ENCODE data around the gene GIPR.
A peak's percentile ranks its signal among the peaks of the same experiment; 100 is the strongest.

Gene GIPR

GRCh38 chr19:45632468-45633196 is 35.4 kb upstream of the GIPR start:
- peaks cover 9% of the 10 kb centered on the region for H3K36me3 ChIP-seq (ENCODE audit: insufficient read depth, insufficient read length, low read length)
- no peak for DNase-seq (ENCODE audit: low read depth, low spot score)
- no peaks in the 10 kb centered on the region for H3K9me3 ChIP-seq (ENCODE audit: insufficient read depth, low read length)
- no peak overlapping the region for H3K4me3 ChIP-seq (ENCODE audit: insufficient read length, low read depth)
- no peaks in the 10 kb centered on the region for H3K27me3 ChIP-seq (ENCODE audit: insufficient read depth, insufficient read length)
- H3K4me1 ChIP-seq (ENCODE audit: insufficient read depth, insufficient read length), result peaks cover 8% of the 10 kb centered on the region
- peak overlapping the region; percentile 66 for H3K9ac ChIP-seq (ENCODE audit: insufficient read length, low read depth)
- TF ChIP-seq YY1 (IDR thresholded peaks at IDR 0.05; ENCODE audit: insufficient read depth, insufficient read length) (no peak), SUZ12 (IDR thresholded peaks at IDR 0.05; ENCODE audit: extremely low read depth, insufficient read depth, insufficient read length) (no peak), ZNF274 (IDR thresholded peaks at IDR 0.05; ENCODE audit: low read depth, low read length) (no peak)

GRCh38 chr19:45636275-45636674 is 31.7 kb upstream of the GIPR start:
- no peaks in the 10 kb centered on the region for H3K27me3 ChIP-seq (ENCODE audit: insufficient read depth, insufficient read length)
- H3K4me1 ChIP-seq (ENCODE audit: insufficient read depth, insufficient read length), result peaks cover 5% of the 10 kb centered on the region
- no peak overlapping the region for H3K4me3 ChIP-seq (ENCODE audit: insufficient read length, low read depth)
- H3K9ac ChIP-seq (ENCODE audit: insufficient read length, low read depth), result no peak overlapping the region
- no peaks in the 10 kb centered on the region for H3K9me3 ChIP-seq (ENCODE audit: insufficient read depth, low read length)
- no peaks in the 10 kb centered on the region for H3K36me3 ChIP-seq (ENCODE audit: insufficient read depth, insufficient read length, low read length)
- DNase-seq (ENCODE audit: low read depth, low spot score), result no peak
- TF ChIP-seq ZNF274 (IDR thresholded peaks at IDR 0.05; ENCODE audit: low read depth, low read length) (no peak), SUZ12 (IDR thresholded peaks at IDR 0.05; ENCODE audit: extremely low read depth, insufficient read depth, insufficient read length) (no peak), YY1 (IDR thresholded peaks at IDR 0.05; ENCODE audit: insufficient read depth, insufficient read length) (no peak)

GRCh38 chr19:45636902-45637301 is 31.1 kb upstream of the GIPR start:
- H3K36me3 ChIP-seq (ENCODE audit: insufficient read depth, insufficient read length, low read length), result no peaks in the 10 kb centered on the region
- H3K27me3 ChIP-seq (ENCODE audit: insufficient read depth, insufficient read length), result no peaks in the 10 kb centered on the region
- H3K4me3 ChIP-seq (ENCODE audit: insufficient read length, low read depth), result no peak overlapping the region
- no peaks in the 10 kb centered on the region for H3K9me3 ChIP-seq (ENCODE audit: insufficient read depth, low read length)
- DNase-seq (ENCODE audit: low read depth, low spot score), result no peak
- TF ChIP-seq ZNF274 (IDR thresholded peaks at IDR 0.05; ENCODE audit: low read depth, low read length), result no peak
- no peak for TF ChIP-seq YY1 (IDR thresholded peaks at IDR 0.05; ENCODE audit: insufficient read depth, insufficient read length)
- no peak for TF ChIP-seq SUZ12 (IDR thresholded peaks at IDR 0.05; ENCODE audit: extremely low read depth, insufficient read depth, insufficient read length)
- peaks cover 5% of the 10 kb centered on the region for H3K4me1 ChIP-seq (ENCODE audit: insufficient read depth, insufficient read length)
- peak overlapping the region; percentile 32 for H3K9ac ChIP-seq (ENCODE audit: insufficient read length, low read depth)

- Histone ChIP-seq H3K27me3 (ENCODE audit: insufficient read depth, insufficient read length) (no peaks in the 10 kb centered on the region), H3K9ac (ENCODE audit: insufficient read length, low read depth) (peak overlapping the region; percentile 76), H3K9me3 (ENCODE audit: insufficient read depth, low read length) (no peaks in the 10 kb centered on the region), H3K4me3 (ENCODE audit: insufficient read length, low read depth) (peak overlapping the region; percentile 52), H3K36me3 (ENCODE audit: insufficient read depth, insufficient read length, low read length) (no peaks in the 10 kb centered on the region), H3K4me1 (ENCODE audit: insufficient read depth, insufficient read length) (peaks cover 3% of the 10 kb centered on the region)
- no peak for TF ChIP-seq ZNF274 (IDR thresholded peaks at IDR 0.05; ENCODE audit: low read depth, low read length)
- no peak for TF ChIP-seq YY1 (IDR thresholded peaks at IDR 0.05; ENCODE audit: insufficient read depth, insufficient read length)
- TF ChIP-seq SUZ12 (IDR thresholded peaks at IDR 0.05; ENCODE audit: extremely low read depth, insufficient read depth, insufficient read length), result no peak
- DNase-seq (ENCODE audit: low read depth, low spot score), result no peak
Observed at GRCh38 chr19:45637890-45638667, 29.9 kb upstream of the GIPR start.

- TF ChIP-seq SUZ12 (IDR thresholded peaks at IDR 0.05; ENCODE audit: extremely low read depth, insufficient read depth, insufficient read length) (no peak), YY1 (IDR thresholded peaks at IDR 0.05; ENCODE audit: insufficient read depth, insufficient read length) (no peak), ZNF274 (IDR thresholded peaks at IDR 0.05; ENCODE audit: low read depth, low read length) (no peak)
- no peak for DNase-seq (ENCODE audit: low read depth, low spot score)
- Histone ChIP-seq H3K27me3 (ENCODE audit: insufficient read depth, insufficient read length) (no peaks in the 10 kb centered on the region), H3K4me1 (ENCODE audit: insufficient read depth, insufficient read length) (peaks cover 5% of the 10 kb centered on the region), H3K4me3 (ENCODE audit: insufficient read length, low read depth) (peak within 1 kb of the TSS; percentile 52), H3K36me3 (ENCODE audit: insufficient read depth, insufficient read length, low read length) (no peaks in the 10 kb centered on the region), H3K9me3 (ENCODE audit: insufficient read depth, low read length) (no peaks in the 10 kb centered on the region), H3K9ac (ENCODE audit: insufficient read length, low read depth) (peak within 1 kb of the TSS; percentile 76)
Observed at GRCh38 chr19:45638930-45639729, 28.9 kb upstream of the GIPR start, which contains the start of gene EML2. TSS of gene EML2 (minus strand) at chr19:45639397. CDS start at chr19:45639376, 21 bp downstream.

- no peaks in the 10 kb centered on the region for H3K9me3 ChIP-seq (ENCODE audit: insufficient read depth, low read length)
- peaks cover 10% of the 10 kb centered on the region for H3K4me1 ChIP-seq (ENCODE audit: insufficient read depth, insufficient read length)
- no peaks in the 10 kb centered on the region for H3K36me3 ChIP-seq (ENCODE audit: insufficient read depth, insufficient read length, low read length)
- TF ChIP-seq YY1 (IDR thresholded peaks at IDR 0.05; ENCODE audit: insufficient read depth, insufficient read length), result no peak
- TF ChIP-seq SUZ12 (IDR thresholded peaks at IDR 0.05; ENCODE audit: extremely low read depth, insufficient read depth, insufficient read length), result no peak
- no peak for TF ChIP-seq ZNF274 (IDR thresholded peaks at IDR 0.05; ENCODE audit: low read depth, low read length)
- H3K4me3 ChIP-seq (ENCODE audit: insufficient read length, low read depth), result no peak overlapping the region
- DNase-seq (ENCODE audit: low read depth, low spot score), result no peak
- no peak overlapping the region for H3K9ac ChIP-seq (ENCODE audit: insufficient read length, low read depth)
- H3K27me3 ChIP-seq (ENCODE audit: insufficient read depth, insufficient read length), result no peaks in the 10 kb centered on the region
Observed at GRCh38 chr19:45640849-45641273, 27.2 kb upstream of the GIPR start.
